Measurements from ENCODE around the gene CDC42BPG. TPM values are rescaled to one million over a fixed set of nuclear protein-coding genes. Genes with fewer than 3 reads are reported as not detected.
A peak's percentile ranks its signal among the peaks of the same experiment; 100 is the strongest.

The CDC42BPG gene
- total and polyA plus RNA-seq, 9 of the 15 experiments (the other 6 are each of a cell fraction or from before 2014, with no cell fraction given) = 0.04 to 8.8 (median 2.1) TPM

- TF ChIP-seq E2F6 (IDR thresholded peaks at IDR 0.05; ENCODE audit: borderline replicate concordance in 1 of 2, extremely low read depth in 1 of 2, insufficient read depth in 1 of 2, insufficient read length in 1 of 2, low read depth in 1 of 2, low read length in 1 of 2, poor library complexity in 1 of 2, severe bottlenecking in 1 of 2) = peak in 1 of 2 experiments; percentile 49
- no peak for TF ChIP-seq ZBED1 (IDR thresholded peaks at IDR 0.05)
- TF ChIP-seq NUFIP1 (IDR thresholded peaks at IDR 0.05; ENCODE audit: partially characterized antibody) = no peak
- TF ChIP-seq RERE (CRISPR knock-in tag; IDR thresholded peaks at IDR 0.05; ENCODE audit: borderline replicate concordance) = peak; percentile 74; the same call in 1 of the 2 replicates
- TF ChIP-seq NR2F6 (CRISPR knock-in tag; IDR thresholded peaks at IDR 0.05) = no peak
- 0 out of 2 replicates have a peak, but pooled peaks have one; percentile 78 for TF ChIP-seq ZBTB43 (CRISPR knock-in tag; IDR thresholded peaks at IDR 0.05)
- TF ChIP-seq ATF4 (CRISPR knock-in tag; IDR thresholded peaks at IDR 0.05) = no peak
- no peak for TF ChIP-seq ZBTB7A (IDR thresholded peaks at IDR 0.05; ENCODE audit: borderline replicate concordance, control insufficient read depth, low read depth, low read length)
- no peak for TF ChIP-seq ZEB2 (IDR thresholded peaks at IDR 0.05)
- TF ChIP-seq CEBPG (CRISPR knock-in tag; IDR thresholded peaks at IDR 0.05) = no peak
- no peak for TF ChIP-seq CEBPG (tag; conservative IDR thresholded peaks at IDR 0.05 in 1 of 2, IDR thresholded peaks at IDR 0.05 in 1 of 2)
- TF ChIP-seq TARDBP (IDR thresholded peaks at IDR 0.05) = no peak; the same call in 1 of the 2 replicates
- 0 out of 2 replicates have a peak, but pooled peaks have one; percentile 49 for TF ChIP-seq SMARCA5 (IDR thresholded peaks at IDR 0.05)
- TF ChIP-seq FOXM1 (IDR thresholded peaks at IDR 0.05; ENCODE audit: low read depth) = no peak
- TF ChIP-seq FOXM1 (CRISPR knock-in tag; IDR thresholded peaks at IDR 0.05; ENCODE audit: low read depth) = no peak
- TF ChIP-seq L3MBTL2 (IDR thresholded peaks at IDR 0.05) = peak; percentile 60
- no peak for TF ChIP-seq SMAD4 (CRISPR knock-in tag; conservative IDR thresholded peaks at IDR 0.05)
- no peak for TF ChIP-seq POLR2A (conservative IDR thresholded peaks at IDR 0.05)
- no peak for TF ChIP-seq ZNF589 (CRISPR knock-in tag; IDR thresholded peaks at IDR 0.05; ENCODE audit: low read depth)
- TF ChIP-seq CBX3 (IDR thresholded peaks at IDR 0.05; ENCODE audit: borderline replicate concordance in 1 of 2, low read length in 2 of 2) = 0 out of 3 replicates have a peak, but pooled peaks of 1 of the 2 experiments have one; percentile 34
- TF ChIP-seq MLX (CRISPR knock-in tag; conservative IDR thresholded peaks at IDR 0.05) = 0 out of 4 replicates have a peak, but pooled peaks have one; percentile 46 to 63
Observed at GRCh38 chr11:64878223-64878493, 33.7 kb upstream of the CDC42BPG start (continued).

All from K562 (cell line).